ENCODE measurements around the gene LILRB3.

GRCh38 chr19:54206030-54206830 is 16.6 kb downstream of the LILRB3 start:
- TF ChIP-seq CTCF (optimal IDR thresholded peaks at IDR 0.05 in 1 of 3, IDR thresholded peaks at IDR 0.05 in 1 of 3, conservative IDR thresholded peaks at IDR 0.05 in 1 of 3; ENCODE audit: extremely low read depth in 1 of 3, insufficient read depth in 2 of 3, low read length in 3 of 3), result no peak
- no peak for TF ChIP-seq EZH2 (IDR thresholded peaks at IDR 0.05; ENCODE audit: low read length)
